ENCODE results near the gene CYSTM1.

The CYSTM1 gene

DNA sequence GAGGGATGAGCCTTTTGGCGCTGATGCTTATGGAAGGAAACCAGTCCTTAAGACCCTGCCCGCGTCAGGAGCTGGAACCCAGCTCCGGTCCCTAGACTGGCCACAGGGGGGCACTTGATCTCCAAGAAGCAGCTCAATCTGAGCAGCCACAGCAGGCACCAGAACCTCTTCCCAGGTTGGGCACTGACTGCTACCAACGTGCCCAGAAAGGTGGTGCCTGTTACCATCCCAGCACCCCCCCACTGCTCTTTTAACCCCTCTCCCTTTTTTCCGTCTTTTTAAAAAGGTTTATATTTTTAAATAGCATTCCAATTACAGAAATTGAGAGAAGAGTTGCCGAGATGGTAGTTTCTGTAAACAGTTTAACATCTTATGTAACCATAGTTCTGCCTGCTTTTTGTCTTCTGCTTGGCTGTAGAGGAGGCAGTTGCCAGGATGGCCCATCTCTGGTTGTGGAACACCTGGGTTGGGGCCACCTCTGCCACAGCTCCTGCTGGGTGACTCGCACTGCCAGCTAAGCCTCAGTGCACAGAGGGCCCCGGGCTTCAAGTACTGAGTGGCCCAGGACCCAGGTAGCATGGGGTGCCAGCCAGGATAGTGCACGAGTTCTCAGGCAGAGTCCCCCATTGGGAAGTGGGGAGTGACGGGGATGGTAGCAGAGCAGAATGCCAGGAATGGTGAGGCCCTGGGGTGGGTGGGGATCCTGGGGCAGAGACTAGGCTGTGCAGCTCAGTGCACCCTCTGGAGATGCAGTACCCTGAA is 65.1 kb downstream of the CYSTM1 start:
- DNase-seq: peak; percentile 46

DNA sequence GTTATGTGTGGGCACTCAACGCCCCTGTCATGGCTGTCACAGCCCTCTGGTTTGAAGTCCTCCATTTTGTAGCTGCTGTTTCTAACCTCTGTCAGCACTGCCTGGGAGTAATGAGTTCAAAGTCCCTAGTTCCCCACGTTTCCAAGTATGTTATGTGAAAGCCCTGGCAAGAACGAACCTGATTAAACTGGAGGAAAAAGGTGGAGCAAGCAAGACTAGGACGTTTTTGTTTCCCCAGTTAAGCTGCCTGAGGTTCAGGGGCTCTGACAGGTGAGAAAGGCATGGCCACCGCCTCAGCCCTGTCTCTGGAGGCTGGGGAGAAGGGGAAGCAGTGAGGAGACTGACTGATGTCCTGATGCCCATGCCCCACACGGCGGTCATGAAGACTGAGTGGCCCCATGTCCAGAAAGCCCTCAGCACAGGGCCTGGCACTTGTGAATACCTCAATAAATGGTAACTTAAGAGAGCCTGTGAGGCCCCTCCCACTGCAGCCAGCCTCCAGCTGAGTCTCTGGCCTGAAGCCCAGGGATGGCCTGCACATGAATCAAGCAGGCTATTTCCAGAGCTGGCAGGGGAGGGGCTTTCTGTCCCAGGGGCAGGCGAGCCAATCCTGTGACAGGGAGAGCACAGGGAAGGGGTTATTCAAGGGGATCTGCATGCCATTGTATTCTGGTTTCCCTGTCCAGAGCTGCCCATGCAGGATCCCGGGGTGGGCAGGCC is 66.2 kb downstream of the CYSTM1 start:
- DNase-seq: peak; percentile 95

- DNase-seq: no peak
Measured at GRCh38 chr5:140242099-140242498, 67.1 kb downstream of the CYSTM1 start.

DNA sequence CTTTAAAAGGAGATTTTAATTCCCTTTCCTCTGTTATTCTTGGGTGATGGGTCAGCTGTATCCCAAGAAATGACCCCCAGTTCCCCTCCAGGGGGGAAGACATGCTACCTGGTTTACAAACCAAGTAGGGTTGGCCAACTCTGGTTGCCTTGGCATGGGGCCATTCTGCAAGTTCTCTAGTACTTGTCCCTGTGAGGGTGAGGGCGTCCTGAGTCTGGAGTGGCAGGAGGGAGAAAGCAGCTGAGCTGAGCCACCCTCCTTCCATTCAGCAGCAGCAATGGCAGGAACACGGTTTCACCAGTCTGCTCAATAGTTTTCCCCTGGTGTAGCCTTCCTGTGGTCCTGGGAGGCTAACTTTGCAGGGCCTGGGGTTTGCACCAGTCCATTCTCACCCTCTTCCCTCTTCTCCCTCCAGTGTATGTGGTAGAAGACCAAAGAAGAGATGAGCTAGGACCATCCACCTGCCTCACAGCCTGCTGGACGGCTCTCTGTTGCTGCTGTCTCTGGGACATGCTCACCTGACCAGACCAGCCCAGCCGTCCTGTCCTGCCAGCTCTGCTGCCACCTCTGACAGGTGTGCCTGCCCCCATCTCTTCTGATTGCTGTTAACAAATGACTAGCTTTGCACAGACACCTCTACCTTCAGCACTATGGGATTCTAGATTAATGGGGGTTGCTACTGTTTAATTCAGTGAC is 68.0 kb downstream of the CYSTM1 start:
- DNase-seq: no peak

DNA sequence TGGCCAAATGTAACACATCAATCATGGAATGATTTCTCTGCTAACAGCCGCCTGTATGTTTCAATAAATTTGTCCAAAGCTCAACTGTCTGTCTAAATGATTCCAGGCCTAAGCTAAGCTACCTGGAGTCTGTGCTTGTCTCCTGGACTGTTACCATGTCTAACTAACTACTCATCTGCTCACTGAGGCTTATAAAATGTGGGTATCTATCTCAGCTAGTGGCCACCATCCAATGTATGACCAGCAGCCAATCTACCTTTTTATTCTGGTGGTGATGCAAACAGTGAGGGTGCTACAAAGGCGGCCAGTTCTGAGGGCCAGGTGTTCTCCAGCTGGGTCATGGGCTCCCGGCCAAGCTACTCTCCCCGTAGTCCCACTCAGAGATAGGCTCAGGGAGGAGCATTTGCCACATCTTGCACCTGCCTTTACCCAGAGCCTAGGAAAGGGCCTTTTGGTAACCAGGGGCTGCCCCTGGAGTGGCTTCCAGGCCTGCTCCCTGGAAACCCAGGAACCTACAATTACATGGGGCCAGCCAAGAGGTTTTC is 68.8 kb downstream of the CYSTM1 start:
- no peak for DNase-seq

DNA sequence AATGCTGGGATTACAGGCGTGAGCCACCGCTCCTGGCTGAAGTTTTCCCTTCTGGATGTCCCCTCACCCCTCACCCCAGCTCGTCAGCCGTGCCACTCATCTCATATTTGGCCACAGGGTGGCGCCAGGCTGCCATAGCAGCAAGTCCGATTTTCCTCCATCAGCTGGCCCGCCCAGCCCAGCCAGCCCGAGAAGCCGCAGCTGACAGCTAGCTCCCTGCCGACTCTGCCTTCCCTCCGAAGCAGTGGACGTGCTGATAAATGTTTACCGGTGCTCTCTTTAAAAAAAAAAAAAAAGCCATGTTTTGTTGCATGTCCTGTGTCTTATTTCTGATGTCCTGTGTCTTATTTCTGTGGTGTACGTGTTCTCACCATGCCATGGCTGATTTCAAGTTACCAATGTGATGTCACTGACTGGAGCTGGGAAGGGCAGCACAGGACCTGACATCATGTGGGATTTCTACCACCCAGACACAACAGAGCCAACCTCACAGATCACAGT is 69.6 kb downstream of the CYSTM1 start:
- peak; percentile 92 for DNase-seq

DNA sequence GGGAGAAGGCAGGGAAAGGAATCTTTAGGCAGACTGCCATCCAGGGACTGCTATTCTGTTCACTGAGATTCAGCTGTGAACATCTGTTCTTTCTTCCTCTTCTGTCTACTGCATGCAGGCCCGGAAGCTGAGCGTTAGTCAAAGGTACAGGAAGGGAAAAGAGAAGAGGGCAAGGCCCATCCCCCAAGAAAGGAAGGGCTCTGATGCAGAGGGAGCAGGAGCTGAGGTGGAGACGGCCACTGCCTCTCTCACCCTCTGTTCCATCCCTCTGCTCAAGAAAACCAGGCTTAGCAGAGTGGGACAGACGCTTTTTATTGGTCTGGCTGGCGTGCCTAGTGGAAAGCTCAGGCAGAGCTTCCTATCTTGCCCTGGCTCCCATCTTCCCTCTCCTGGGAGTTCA is 70.4 kb downstream of the CYSTM1 start:
- no peak for DNase-seq

DNA sequence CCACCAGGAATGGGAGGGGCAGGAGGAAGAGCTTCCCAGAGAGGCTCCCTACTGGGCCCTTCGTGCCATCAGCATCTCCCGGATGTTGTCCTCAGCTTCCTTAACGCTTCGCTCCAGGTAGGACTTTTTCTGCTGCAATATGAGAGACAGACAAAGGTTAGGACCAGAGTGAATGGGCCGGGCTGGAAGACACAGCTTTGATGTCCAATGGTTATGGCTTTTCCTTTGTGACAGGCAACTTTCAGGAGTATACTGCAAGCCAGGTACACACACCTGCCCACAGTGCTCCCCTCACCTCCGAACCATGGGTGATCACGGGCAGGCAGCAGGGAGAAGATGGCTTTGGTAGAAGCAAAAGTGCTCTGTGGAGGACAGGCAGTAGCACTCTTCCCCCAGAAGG is 70.9 kb downstream of the CYSTM1 start:
- no peak for DNase-seq

GRCh38 chr5:140246378-140247122 is 71.6 kb downstream of the CYSTM1 start:
- DNase-seq: peak; percentile 36

GRCh38 chr5:140248414-140248813 is 73.4 kb downstream of the CYSTM1 start:
- DNase-seq: no peak

- no peak for DNase-seq
Measured at GRCh38 chr5:140249536-140249935, 74.5 kb downstream of the CYSTM1 start.

- no peak for DNase-seq
Measured at GRCh38 chr5:140250386-140250785, 75.4 kb downstream of the CYSTM1 start.

- DNase-seq: no peak
Measured at GRCh38 chr5:140251527-140251973, 76.6 kb downstream of the CYSTM1 start.

GRCh38 chr5:140252470-140253126 is 77.6 kb downstream of the CYSTM1 start:
- no peak for DNase-seq

- DNase-seq: no peak
Measured at GRCh38 chr5:140253985-140254384, 79.0 kb downstream of the CYSTM1 start.

DNA sequence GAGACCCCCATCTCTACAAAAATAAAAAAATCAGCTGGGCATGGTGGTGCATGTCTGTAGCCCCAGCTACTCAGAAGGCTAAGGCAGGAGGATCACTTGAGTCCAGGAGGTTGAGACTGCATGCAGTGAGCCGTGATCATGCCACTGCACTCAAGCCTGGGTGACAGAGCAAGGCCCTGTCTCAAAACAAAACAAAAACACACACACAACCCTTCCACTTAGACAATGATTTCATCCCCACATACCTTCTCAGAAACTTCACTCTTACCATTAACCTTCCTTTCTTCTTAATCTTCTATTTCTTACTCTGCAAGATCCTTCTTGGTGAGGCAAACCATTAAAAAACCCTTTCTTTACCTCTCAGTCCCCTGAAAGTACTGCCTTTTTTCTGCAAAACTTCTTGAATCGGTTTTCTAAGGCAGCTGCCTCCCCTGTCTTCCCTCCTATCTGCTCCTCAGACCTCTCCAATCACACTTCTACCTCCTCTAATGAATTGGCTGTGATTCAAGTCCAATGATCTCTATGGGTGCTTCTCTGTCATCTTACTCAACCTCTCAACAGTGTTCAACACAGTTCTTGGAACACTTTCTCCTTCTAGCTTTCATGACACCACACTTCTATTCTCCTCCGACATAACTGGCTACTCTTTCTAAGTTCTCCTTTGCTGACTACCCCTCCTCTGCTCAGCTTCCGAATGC is 80.6 kb downstream of the CYSTM1 start:
- no peak for DNase-seq

GRCh38 chr5:140256726-140257125 is 81.7 kb downstream of the CYSTM1 start:
- no peak for DNase-seq

DNA sequence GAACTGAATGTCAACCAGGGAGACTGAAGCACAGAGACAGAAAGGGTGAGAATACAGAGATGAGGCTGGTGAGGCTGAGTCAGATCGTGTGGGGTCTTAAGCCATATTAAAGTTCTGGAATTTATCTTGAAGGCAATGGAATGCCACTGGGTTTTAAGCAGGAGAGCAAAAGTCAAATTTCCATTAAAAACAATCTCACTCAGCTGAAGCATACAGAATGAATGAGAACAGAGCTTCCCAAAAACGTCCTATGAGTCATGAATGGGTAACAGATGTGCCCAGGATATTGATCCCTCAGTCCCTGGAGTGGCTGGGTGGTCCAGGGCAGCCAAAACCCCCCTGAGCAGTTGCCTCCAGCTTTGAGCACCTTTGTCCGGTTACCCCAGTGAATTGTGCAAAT is 83.0 kb downstream of the CYSTM1 start:
- DNase-seq: no peak

GRCh38 chr5:140258873-140259272 is 83.9 kb downstream of the CYSTM1 start:
- no peak for DNase-seq

DNA sequence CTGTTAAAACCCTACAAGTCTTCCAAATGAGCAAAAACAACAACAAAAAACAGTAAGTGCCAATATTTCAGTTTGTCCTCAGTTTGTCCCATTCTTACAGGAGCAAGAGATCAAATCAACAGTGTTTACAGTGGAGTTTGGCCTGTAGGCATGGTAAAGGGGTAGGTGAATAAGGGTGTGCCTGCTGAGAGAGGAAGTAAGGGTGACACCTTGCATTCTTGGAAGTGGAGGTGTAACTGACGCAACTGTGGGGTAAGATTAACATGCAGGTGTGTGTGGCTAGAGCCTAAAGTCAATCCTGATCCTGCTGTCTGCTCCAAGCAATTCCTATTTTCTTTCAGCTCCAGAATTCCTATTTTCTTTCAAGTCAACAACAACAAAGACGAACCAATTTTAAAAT is 84.5 kb downstream of the CYSTM1 start:
- no peak for DNase-seq

DNA sequence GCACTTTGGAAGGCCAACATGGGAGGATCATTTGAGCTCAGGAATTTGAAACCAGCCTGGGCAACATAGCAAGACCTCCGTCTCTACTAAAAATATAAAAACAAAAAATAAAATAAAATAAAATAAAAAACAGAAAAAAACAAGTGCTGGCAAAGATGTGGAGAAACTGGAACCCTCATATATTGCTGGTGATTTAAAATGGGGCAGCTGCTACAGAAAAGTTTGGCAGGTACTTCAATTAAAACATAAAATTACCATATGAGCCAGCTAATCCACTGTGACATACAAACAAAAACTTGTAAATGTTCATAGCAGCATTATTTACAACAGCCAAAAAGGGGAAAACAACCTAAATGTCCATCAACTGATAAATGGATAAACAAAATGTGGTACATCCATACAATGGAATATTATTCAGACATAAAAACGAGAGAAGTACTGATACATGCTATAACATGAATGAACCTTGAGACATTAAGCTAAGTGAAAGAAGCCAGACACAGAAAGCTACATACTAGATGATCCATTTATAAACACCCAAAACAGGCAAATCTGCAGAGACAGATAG is 85.2 kb downstream of the CYSTM1 start:
- DNase-seq: no peak
